Loucy (cell line): ENCODE measurements around the gene KCTD11.

ENCODE experiments used
- CTCF ChIP-seq: fragments of 200-600 bp; sonication (generic); conservative IDR thresholded peaks from 2 replicates; pipeline ENCODE4 v1.5.1; 2014; ENCODE audit warnings: mild to moderate bottlenecking, antibody characterized with exemption, low read length
- EZH2phosphoT487 ChIP-seq: fragments of 200-600 bp; IDR thresholded peaks from 2 replicates; pipeline ENCODE4 v1.6.1; 2018; ENCODE audit warnings: antibody characterized with exemption, mild to moderate bottlenecking, moderate library complexity, borderline replicate concordance

GRCh38 chr17:7389924-7390910 lies 38.3 kb downstream of the KCTD11 start:
- no peak for TF ChIP-seq CTCF
- TF ChIP-seq EZH2phosphoT487, result no peak
